Activated CD8-positive, alpha-beta memory T cell treated with anti-CD3 and anti-CD28 coated beads, Interleukin-2, amount 50 U/mL, for 1 hour (primary cell): ENCODE data around the gene PARL.
"Not testable (repeated sequence)": the region's sequence is repeated elsewhere in the genome, so short reads cannot be mapped to it uniquely, and the experiment has no call there.

Experiments used
- DNase-seq: peaks from one replicate; pipeline ENCODE4 v3.0.0-alpha.2; 2020; ENCODE audit errors: extremely low read depth

PARL gene

DNA sequence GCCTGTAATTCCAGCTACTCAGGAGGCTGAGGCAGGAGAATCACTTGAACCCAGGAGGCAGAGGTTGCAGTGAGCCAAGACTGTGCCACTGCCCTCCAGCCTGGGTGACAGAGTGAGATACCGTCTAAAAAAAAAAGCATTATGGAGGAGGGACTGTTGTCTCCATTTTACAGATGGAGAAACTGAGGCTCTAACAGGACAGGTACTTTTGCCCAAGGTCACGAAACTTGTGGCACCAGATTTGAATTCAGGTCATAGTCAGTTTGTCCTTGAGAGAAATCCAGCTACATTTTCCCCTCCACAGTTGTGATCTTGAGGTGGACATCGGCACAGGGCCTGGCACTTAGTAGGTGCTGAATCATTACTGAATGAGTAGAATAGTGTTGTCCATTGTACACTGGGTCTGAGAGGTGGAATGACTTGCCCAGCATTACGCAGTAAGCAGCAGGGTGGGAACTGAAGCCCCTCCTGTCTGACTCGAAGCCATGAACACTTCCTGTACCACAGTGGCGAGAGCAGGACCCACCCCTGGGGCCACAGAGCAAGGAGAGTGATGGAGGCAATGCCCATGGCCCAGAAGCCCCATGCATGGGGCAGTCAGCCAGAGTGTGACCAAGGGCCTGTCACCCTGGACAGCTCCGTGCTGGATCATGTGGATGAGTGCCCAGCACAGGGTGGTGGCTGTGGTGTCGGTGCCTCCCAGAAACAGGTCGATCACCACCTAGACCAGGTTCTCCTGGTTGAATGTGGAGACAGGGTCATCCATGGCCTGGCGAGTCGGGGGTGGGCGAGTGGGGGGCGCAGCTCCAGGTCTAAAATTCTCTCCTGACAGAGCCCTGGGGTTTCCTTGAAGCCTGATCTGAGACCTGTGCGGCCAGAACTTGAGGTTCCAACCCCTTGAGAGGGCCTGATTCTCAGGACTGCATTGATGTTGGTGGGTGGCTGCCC is 20.4 kb upstream of the PARL start:
- no peak for DNase-seq

DNA sequence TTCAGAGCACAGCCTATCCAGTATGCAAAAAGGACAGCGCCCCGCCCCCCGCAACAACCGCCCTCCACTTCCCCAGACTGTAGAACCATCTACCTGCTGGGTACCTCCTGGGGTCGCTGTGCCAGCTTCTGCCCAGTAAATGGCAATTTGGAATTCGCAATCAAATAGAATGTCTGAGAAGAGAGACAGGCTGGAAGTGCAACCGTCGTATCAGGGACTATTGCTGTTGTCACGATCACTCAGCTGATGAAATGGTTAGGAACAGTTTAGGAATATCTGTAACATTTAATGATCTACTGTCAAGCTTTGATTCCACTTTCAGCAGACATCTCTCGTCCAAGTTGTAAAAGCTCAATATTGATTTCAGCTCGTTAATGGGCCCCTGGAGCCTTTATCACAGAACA is 13.3 kb upstream of the PARL start:
- no peak for DNase-seq

DNA sequence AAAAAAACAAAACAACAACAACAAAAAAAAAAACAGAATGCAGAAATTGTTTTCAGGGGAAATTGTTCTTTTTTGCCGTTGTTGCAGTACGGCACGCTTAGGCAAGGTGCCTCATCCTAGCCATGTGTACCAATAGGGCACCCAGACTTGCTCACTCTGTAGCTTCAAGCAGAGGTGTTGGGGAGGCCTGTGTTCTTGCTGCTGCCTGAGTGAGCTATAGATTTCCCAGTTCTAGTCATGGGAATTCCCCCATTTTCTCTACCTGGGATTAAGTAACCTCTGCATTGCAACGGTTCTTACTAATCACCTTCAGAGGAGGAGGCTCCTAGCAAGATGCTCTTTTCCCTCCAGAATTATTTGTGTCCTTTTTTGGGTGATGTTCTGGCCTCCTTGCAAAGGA is 12.9 kb upstream of the PARL start:
- DNase-seq, result no peak

DNA sequence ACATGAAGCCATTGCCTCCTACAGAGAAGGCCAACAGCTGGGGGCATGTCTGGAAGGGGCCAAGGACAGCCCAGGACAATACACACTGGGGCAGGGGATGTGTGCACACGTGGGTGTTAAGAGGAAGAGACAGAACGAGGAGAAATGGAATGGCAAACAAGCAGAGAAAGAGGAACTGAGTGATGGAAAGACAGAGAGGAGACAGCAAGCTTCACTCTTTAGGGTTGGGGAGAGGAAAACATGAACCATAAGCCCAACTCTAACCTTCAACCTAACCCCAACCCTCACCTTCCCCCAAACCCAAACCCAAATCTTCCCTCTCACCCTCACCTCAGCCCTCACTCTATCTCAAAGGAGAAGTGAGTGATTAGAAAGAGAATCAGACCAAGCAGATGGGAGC is 11.9 kb upstream of the PARL start:
- DNase-seq, result no peak

DNA sequence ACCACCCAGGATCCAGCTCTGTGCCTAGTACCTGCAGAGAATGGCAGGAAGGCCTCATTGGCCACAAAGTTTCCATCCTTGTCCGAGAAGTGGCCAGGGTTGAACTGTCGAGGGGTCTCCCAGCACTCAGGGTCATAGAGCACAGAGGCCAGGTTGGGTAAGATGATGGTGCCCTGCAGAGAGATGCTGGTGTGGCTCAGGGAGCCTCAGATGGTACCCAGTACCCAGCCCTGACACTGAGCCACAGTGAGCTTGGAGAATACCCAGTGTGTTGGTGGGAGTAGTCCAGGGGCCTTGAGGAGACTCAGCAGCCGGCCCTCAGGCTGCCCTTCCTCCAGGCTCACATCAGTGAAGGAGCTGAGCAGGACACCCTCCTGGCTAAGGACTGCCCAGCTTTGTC is 11.5 kb upstream of the PARL start:
- DNase-seq, result no peak

DNA sequence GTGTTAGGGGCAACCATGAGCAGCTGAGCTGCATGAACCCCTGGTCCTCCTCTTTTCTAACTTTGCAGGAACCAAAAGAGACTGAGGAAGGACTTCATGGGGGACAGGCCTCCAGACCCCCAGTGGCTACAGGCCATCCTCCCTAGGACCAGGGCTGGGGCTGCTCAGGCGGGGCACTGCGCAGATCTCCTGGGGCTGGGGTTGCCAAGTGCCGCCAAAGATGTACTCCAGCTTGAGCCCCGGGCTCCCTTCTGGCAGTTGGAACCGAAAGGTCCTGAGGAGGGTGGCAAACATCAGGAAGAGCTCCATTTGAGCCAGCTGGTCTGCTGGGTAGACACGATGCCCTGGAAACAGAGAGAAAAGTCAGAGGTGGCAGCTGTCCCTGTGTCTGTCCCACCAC is 11.1 kb upstream of the PARL start:
- no peak for DNase-seq

DNA sequence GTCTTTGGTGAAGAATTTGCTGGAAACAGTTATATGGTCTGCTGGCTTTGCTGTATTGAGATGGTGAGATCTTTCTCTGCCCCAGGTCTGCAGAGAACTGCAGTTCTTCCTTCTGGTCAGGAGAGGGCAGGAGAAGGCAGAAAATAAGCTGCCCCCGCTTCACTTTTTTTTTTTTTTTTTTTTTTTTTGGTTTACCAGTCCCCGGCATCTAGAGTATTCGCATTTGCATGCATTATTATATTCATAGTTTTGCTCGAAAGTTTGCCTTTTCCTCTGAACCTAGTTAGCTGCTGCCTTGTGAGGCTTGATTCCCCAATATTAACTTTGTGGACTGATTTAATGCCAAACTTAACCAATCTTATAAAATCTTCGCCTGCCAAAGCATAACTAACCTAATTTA is 10.6 kb upstream of the PARL start:
- DNase-seq, result no peak

DNA sequence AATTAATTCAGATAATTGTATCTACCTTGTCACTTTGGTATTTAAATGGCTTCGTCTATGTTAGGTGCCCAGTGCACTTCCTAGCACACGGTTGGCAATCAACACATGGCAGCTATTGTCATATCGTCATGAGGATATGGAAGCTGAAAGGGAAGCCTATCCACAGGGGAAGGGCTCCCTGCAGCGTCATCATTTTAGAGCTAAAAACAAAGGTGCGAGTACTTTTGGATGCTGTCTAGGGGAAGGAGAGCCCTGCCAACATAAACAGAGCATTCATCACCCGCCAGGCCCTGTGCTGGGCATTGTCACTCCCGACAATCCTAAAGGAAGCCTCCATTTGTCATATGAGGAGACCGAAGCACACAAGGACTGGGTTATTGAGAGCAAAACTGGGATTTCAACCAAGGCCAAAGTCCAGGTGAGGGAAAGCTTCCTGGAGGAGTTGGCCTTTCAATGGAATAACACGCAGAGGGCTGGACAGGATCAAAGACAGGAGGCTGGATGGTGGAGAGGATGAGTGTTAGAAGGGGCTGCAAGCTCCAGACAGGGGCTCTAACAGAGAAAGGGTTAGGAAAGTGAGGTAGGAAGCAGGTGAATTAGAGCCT is 8.0 kb upstream of the PARL start:
- no peak for DNase-seq

DNA sequence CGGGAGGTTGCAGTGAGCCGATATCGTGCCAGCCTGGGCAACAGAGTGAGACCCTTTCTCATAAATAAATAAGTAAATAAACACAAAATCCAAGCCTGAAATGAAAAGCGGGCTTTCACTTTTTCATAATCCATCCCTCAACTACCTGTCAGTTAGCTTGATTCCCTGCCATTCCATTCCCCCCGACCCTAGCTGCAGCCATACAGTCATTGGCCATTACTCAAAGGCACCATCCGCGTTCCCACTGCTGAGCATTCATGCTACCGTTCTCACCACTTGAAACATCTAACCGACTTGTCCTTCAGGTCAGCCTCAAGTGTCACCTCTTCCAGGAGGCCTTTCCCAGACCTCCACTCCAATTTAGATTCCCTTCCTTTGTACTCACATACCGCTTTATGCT is 1.1 kb upstream of the PARL start:
- DNase-seq, result no peak

DNA sequence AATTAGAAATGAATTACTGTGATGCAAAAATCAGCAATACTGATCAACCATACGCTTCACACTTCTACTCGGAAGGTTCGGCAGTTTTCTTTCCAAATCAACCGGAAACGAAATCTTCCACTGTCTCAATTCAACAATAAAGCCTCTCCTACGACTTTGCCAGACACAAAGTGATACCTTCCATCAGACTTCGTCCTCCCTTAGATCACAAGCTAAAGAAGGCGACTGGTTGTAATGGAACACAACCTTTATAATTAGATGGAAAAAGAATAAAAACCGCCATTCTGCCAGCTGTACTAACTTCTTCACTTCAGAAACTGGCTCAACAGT is 618 bp downstream of the PARL start:
- DNase-seq, result no peak

DNA sequence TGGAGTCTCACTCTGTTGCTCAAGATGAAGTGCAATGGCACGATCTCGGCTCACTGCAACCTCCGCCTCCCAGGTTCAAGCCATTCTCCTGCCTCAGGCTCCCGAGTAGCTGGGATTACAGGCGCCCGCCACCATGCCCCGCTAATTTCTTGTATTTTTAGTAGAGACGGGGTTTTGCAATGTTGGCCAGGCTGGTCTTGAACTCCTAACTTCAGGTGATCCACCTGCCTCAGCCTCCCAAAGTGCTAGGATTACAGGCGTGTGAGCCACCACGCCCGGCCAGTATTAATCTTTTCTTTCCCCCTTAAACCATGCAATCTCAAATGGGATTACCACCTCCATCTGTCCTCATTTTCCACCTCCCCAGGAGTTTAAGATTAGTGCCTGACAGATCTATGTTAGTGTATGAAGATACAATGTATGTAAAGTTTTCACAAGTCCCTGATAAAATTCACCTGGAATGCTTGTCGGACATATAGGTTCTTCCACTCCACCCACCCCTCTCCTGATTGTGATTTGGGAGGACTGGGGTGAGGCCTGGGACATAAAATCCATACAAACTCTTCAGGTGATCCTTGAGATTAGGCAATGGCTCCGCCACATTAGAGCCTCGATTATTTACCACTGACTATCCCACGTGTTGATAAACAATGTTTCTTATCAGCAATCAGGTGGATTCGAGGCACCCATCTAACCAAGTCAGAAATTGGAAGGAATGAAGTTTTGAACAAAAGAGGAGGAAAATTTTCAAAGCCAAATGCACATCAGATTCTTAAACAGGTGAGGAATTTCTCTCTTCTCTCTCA is 1.2 kb downstream of the PARL start:
- DNase-seq, result no peak

DNA sequence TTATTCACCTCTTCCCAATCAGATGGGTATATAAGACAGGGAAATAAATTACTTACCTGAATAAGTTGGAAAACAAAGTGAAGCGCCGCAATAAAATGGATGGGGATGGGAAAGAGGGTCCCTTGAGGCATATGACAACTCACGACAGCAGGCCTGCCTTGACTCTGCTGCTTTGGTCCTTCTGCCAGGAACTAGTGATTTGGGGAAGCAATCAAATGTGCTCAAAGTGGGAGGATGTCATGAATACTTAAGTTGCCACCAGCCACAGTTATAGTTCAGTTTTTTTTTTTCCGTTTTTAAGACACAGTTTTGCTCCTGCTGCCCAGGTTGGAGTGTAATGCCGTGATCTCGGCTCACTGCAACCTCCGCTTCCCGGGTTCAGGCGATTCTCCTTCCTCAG is 4.6 kb downstream of the PARL start:
- DNase-seq, result no peak

DNA sequence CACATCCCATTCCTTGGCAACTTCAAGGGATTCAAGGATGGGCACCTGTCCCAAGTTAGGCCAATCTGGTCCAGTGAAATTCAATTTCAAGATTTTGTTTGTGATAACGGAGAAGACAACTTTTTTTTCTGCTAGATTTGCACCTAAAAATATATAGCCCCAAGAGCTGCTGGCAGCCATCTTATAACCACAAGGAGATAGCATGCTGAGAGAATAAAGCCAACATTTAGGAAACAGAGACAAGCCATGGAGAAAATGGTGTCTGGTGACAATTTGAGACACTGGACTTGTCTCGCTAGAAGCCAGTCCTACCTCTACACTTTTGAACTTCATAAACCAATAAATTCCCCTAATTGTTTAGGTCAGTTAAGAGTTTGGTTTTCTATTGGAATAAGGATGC is 5.4 kb downstream of the PARL start:
- DNase-seq, result no peak

DNA sequence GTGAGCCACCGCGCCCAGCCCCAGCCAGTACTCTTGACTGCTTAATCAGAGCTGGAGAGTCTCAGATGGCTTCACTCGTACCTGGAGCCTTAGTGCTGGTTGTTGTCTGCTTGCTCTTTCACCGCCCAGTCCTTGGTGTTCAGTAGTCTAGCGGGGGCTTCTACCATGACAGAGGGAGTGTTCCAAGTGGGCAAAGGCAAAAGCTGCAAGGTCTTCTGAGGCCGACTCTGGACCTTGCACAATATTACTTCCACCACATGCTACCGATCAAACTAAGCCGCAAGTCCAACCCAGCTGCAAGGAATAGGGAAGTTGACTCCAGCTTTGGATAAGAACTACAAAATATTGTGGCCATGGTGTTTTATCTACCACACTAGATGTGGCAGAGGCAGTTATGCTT is 6.6 kb downstream of the PARL start:
- DNase-seq, result no peak

DNA sequence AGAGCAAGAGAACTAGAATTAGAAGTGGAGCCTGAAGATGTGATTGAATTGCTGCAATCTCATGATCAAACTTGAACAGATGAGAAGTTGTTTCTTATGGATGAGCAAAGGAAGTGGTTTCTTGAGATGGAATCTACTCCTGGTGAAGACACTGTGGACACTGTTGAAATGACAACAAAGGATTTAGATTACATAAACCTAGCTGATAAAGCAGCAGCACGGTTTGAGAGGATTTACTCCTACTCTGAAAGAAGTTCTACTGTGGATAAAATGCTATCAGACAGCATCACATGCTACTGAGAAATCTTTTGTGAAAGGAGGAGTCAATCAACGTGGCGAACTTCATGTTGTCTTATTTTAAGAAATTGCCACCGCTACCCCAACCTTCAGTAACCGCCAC is 7.5 kb downstream of the PARL start:
- not testable (repeated sequence) for DNase-seq

DNA sequence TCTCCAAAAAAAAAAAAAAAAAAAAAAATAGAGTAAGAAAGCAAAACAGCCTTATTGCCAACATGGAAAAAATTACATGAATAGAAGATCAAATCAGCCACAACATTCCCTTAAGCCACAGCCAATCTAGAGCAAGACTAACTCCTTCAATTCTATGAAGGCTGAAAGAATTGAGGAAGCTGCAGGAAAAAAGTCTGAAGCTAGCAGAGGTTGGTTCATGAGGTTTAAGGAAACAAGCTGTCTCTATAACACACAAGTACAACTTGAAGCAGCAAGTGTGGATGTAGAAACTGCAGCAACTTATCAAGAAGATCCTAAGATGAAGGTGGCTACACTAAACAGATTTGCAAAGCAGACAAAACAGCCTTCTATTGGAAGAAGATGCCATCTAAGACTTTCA is 9.3 kb downstream of the PARL start:
- no peak for DNase-seq

DNA sequence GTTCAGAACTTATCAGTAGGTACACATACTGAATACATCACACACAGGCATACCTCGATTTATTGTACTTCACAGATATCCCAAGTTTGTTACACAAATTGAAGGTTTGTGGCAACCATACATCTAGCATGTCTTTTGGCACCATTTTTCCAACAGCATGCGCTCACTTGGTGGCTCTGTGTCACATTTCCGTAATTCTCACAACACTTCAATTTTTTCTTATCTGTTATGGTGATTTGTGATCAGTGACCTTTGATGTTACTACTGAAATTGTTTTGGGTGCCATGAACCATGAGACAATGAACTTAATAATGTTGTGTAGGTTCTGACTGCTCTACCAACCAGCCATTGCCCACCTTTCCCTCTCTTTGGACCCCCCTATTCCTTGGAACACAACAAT is 10.8 kb downstream of the PARL start:
- no peak for DNase-seq

DNA sequence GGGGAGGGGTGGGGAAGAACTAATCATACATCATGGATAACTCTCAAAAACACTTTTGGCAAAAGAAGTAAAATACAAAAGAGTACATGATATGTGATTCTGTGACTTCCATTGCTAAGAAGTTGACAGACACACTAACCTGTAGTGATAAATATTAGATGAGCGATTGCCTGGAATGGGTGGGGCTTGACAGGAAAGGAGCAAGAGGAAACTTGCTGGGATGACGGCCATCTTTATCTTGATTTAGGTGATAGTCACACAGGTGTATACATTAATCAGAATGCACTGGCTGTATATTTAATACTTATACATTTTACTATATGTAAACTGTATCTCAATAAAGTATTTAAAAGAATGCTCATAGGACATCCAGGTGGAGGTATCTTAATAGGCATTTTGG is 13.1 kb downstream of the PARL start:
- no peak for DNase-seq

DNA sequence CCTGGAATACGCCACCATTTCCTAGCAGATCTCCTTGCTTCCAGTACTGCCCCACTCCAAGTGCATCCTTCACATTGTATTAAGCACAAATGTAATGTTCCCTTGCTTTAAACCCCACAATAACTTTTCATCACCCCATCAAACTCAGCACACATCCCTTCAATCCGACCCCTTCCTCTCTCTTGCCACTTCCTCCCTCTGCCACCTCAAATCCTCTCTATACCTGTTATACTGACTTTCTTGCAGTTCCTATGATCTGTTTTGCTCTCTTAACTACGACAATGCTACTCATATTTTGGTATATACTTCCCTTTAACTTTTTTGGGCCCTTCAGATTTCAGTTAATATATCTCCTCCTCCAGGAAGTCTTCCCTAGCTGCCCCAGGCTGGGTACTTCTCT is 14.1 kb downstream of the PARL start:
- no peak for DNase-seq

DNA sequence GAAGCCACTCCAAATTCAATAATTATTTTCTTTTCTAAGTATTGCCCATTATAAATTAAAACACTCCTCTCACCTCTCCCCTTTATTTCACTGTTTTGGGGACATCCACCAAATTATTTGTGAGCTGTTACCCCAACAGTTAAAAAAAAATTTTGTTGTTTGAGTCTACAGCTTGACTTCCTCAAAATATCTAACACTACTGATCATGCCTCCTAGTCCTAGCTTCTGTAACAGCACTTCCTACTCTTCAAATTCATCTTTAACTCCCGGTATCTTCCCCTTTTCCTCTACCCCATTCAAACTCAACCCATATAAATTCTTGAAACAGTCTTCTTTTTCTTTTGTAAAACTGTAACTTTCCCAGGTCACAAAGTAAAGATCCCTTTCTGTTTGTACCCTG is 15.9 kb downstream of the PARL start:
- no peak for DNase-seq

DNA sequence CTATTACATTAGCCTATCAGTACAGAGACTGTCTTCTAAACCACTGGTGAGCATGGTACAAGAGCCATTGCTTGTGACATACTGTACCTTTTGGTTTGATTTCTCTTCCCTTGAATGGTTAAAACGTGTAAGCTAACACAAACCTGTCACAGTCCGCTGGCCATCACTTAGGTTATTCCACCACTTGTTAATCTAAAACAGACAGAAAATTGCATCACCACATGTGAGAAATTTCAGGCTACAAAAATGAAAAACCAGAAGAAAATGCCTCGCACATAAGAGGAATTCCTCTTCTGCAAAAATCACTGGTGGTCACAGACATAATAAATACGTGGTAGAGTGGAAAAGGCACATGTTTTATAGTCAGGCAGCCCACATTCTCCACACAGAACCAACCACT is 22.1 kb downstream of the PARL start:
- DNase-seq, result no peak

DNA sequence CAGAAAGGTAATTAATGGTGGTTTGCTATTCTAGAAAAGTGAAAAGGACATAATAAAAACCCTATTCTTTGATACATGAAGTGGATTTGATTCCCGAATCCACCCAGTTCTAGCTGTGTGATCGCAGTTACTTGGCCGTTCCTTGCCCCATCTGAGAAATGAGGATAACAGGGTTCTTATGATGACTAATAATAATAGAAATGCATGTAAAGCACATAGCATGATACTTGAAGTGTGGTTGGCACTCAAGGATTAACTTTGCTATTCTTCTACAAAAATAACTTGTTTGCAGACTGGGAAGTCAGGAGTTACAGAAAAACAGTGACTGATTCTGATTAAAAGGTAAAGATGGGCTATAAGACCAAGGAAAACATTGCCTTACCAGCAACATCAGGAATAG is 26.8 kb downstream of the PARL start:
- no peak for DNase-seq
